K562 (cell line): ENCODE results near the gene ATP5ME. TPM values are rescaled to one million over a fixed set of nuclear protein-coding genes. Genes with fewer than 3 reads are reported as not detected.

ENCODE experiments used
- ATAC-seq: fragments of 200-7000 bp; cut with Tn5 transposase; 3 replicates; pipeline ENCODE4 v1.9.1; 2020; ENCODE audit warnings: moderate library complexity
- BruUV-seq: library from RNA; stranded (reverse); fragments of 400-500 nt; replicated peaks from 2 replicates; lab custom pipeline; 2021; lab: Mats Ljungman, UMichigan
- CTCF ChIA-PET: fragments of 300-600 bp; formaldehyde crosslinking; extraction: SDS; loops from one replicate; lab custom pipeline; 2021; ENCODE audit warnings: low intra/inter-chr PET ratio; lab: Yijun Ruan, JAX
- POLR2A ChIA-PET: fragments of 300-600, 350-650 bp; sonication (Branson Sonifier 250); formaldehyde crosslinking; extraction: SDS; loops from one replicate; lab custom pipeline; 2021; ENCODE audit warnings: antibody characterized with exemption, inconsistent platforms; lab: Yijun Ruan, JAX
- DNase-seq, 4 experiments: peaks; one replicate each; pipeline versions ENCODE4 v3.0.0 to v3.0.0-alpha.2; 2011 to 2018; ENCODE audit warnings: low spot score in 3 of 4, mixed read lengths in 3 of 4; ENCODE audit errors: extremely low read depth in 1 of 4
- FAIRE-seq: peaks from 2 replicates; lab custom pipeline; 2011; peaks lifted over from hg19 to GRCh38; lab: Jason Lieb, UNC
- H2AFZ ChIP-seq: 2 replicates; pipeline ENCODE4 v1.6.0; 2011; ENCODE audit warnings: low read depth, low read length, control low read depth, inconsistent platforms
- H3K27ac ChIP-seq: fragments of 200-600 bp; 3 replicates; pipeline ENCODE4 v1.8.0; 2011; ENCODE audit warnings: low read depth, mild to moderate bottlenecking, control low read depth, inconsistent platforms, low read length, moderate library complexity, mixed read lengths; ENCODE audit errors: extremely low read depth
- H3K27me3 ChIP-seq, 2 experiments: fragments of 300-600 bp in 1 of 2; 2 replicates in 1 of 2; 3 replicates in 1 of 2; pipeline versions ENCODE4 v1.6.0 to v1.8.0; 2011; ENCODE audit warnings: inconsistent platforms in 2 of 2, low read length in 2 of 2, mild to moderate bottlenecking in 1 of 2, mixed read lengths in 1 of 2, moderate library complexity in 1 of 2; ENCODE audit not compliant: control insufficient read depth in 2 of 2, insufficient read depth in 2 of 2
- H3K36me3 ChIP-seq: fragments of 300-600 bp; 3 replicates; pipeline ENCODE4 v1.8.0; 2011; ENCODE audit warnings: mild to moderate bottlenecking, low read length, inconsistent platforms; ENCODE audit not compliant: control insufficient read depth, insufficient read depth
- H3K4me1 ChIP-seq, 2 experiments: fragments of 200-600 bp in 1 of 2; replicated peaks in 1 of 2; 2 replicates in 1 of 2; 3 replicates in 1 of 2; pipeline versions ENCODE4 v1.5.1 to v1.8.0; 2011; ENCODE audit warnings: inconsistent platforms in 2 of 2, low read length in 2 of 2, mild to moderate bottlenecking in 1 of 2, mixed read lengths in 1 of 2, moderate library complexity in 1 of 2; ENCODE audit not compliant: control insufficient read depth in 2 of 2, insufficient read depth in 2 of 2
- H3K4me2 ChIP-seq: 2 replicates; pipeline ENCODE4 v1.6.1; 2011; ENCODE audit warnings: low read length, control low read depth, inconsistent platforms, mixed read lengths; ENCODE audit not compliant: insufficient read depth
- H3K4me3 ChIP-seq: fragments of 200-600 bp; sonication (generic), shearing (Covaris generic); 2 replicates; pipeline ENCODE4 v1.5.1; 2016; ENCODE audit warnings: control low read depth, inconsistent platforms
- H3K79me2 ChIP-seq: fragments of 200-600 bp; 3 replicates; pipeline ENCODE4 v1.8.0; 2011; ENCODE audit warnings: low read length, inconsistent platforms; ENCODE audit not compliant: control insufficient read depth, insufficient read depth
- H3K9ac ChIP-seq, 2 experiments: 2 replicates each; pipeline versions ENCODE4 v1.6.0 to v1.6.1; 2011; ENCODE audit warnings: low read depth in 2 of 2, low read length in 2 of 2, control low read depth in 1 of 2, inconsistent platforms in 1 of 2, mild to moderate bottlenecking in 1 of 2, mixed read lengths in 1 of 2; ENCODE audit not compliant: insufficient read depth in 1 of 2
- H3K9me1 ChIP-seq: one replicate; pipeline ENCODE4 v1.6.0; 2011; ENCODE audit warnings: inconsistent platforms, mild to moderate bottlenecking, low read length, moderate library complexity; ENCODE audit not compliant: control insufficient read depth, insufficient read depth
- H3K9me3 ChIP-seq: replicated peaks from 2 replicates; pipeline ENCODE4 v1.5.1; 2011; ENCODE audit warnings: low read depth, low read length, inconsistent platforms; ENCODE audit not compliant: control insufficient read depth, insufficient read depth
- H4K20me1 ChIP-seq: replicated peaks from 2 replicates; pipeline ENCODE4 v1.6.1; 2011; ENCODE audit warnings: low read length, inconsistent platforms, mixed read lengths; ENCODE audit not compliant: control insufficient read depth, insufficient read depth
- ETS1 ChIP-seq: conservative IDR thresholded peaks from 2 replicates; pipeline ENCODE4 v1.6.1; 2011; ENCODE audit warnings: low read depth, mild to moderate bottlenecking, low read length; ENCODE audit not compliant: control insufficient read depth
- SMAD3 ChIP-seq: fragments of 450-650 bp; formaldehyde crosslinking; conservative IDR thresholded peaks from 2 replicates; pipeline ENCODE4 v1.4.0; 2020; ENCODE audit warnings: mild to moderate bottlenecking
- ZNF395 ChIP-seq: fragments of 200-800 bp; sonication (Bioruptor generic); IDR thresholded peaks from 2 replicates; pipeline ENCODE4 v1.6.1; 2017; ENCODE audit warnings: missing genetic modification characterization, missing compliant biosample characterization
- WGBS: fragments of 100-300 bp; shearing (Covaris generic); methylation state at CpG from one replicate; pipeline ENCODE4 v1.1.6; 2016; ENCODE audit warnings: low coverage, mixed read lengths; ENCODE audit not compliant: insufficient coverage; ENCODE audit errors: missing lambda C conversion rate; 5-methylcytosine and 5-hydroxymethylcytosine counted together
- in situ Hi-C: fragments of 300-500 bp; cut with MboI; formaldehyde crosslinking; loops from 4 replicates; pipeline ENCODE4 v1.15.0; 2018; ENCODE audit warnings: inconsistent platforms, mixed read lengths
- intact Hi-C: fragments of 100-400 bp; cut with micrococcal nuclease; formaldehyde crosslinking; loops from 2 replicates; pipeline ENCODE4 v1.14.2; 2022
- polyA plus RNA-seq, 8 experiments: library from polyadenylated mRNA; depleted of rRNA in 4 of 8; stranded (reverse) in 5 of 8; unstranded in 3 of 8; fragments of >200 nt; fragmentation: Nextera tagmentation in 2 of 8; fragmentation: Illumina TruSeq in 1 of 8; extraction: Ambion mirVana in 2 of 8; extraction: Trizol in 1 of 8; gene quantifications; 2 replicates each; pipeline versions ENCODE4 v1.2.1 to v1.2.3, GENCODE V29; 2011 to 2014; ENCODE audit warnings: inconsistent platforms in 1 of 8, missing spikeins in 1 of 8
- total RNA-seq, 7 experiments: library from RNA; depleted of rRNA in 6 of 7; stranded (reverse); fragments of >200 nt in 6 of 7; fragmentation: Illumina TruSeq in 2 of 7; extraction: Trizol in 2 of 7; gene quantifications; 2 replicates each; pipeline versions ENCODE4 v1.2.1 to v1.2.3, GENCODE V29; 2011 to 2021; ENCODE audit warnings: low replicate concordance in 1 of 7

ATP5ME gene
- total and polyA plus RNA-seq, 9 of the 15 experiments (the other 6 are each of a cell fraction or from before 2014, with no cell fraction given): 509 to 2,480 (median 887) TPM

- intact Hi-C loops: no loop called here
- POLR2A ChIA-PET: interaction anchor here (0.6 to 1.4 kb wide), 3 partner anchors 7 to 290 kb away, joined by 3 read pairs; no protein-coding TSS in a partner anchor
These were observed 29.5 kb upstream of the ATP5ME start for GRCh38 chr4:703336-704197.

More at GRCh38 chr4:703336-704197, 29.5 kb upstream of the ATP5ME start:
- 60% methylated on average over 3 of the region's 10 CpGs for WGBS
- Histone ChIP-seq H3K4me2 (peak overlapping the region; percentile 69), H3K79me2 (peaks cover 24% of the 10 kb centered on the region), H2AFZ (peak overlapping the region; percentile 83; the same call in 1 of the 2 replicates), H3K9me3 (no peaks in the 10 kb centered on the region), H3K4me1 (peaks cover 29 to 86% of the 10 kb centered on the region in 2 experiments; a peak in 4 of 5 replicates), H3K9me1 (peaks cover 4% of the 10 kb centered on the region), H3K27ac (peak overlapping the region; percentile 74), H3K4me3 (no peak overlapping the region), H4K20me1 (no peaks in the 10 kb centered on the region), H3K9ac (peak overlapping the region; percentile 63 to 81), H3K27me3 (no peaks in the 10 kb centered on the region), H3K36me3 (0 out of 3 replicates have a peak, but pooled peaks cover 4% of the 10 kb centered on the region)
- FAIRE-seq (no peak), DNase-seq (no peak), ATAC-seq (no peak)
- TF ChIP-seq ETS1: 0 out of 2 replicates have a peak, but pooled peaks have one; percentile 34
- no peak for TF ChIP-seq ZNF395 (CRISPR knock-in tag)
- no peak for TF ChIP-seq SMAD3 (CRISPR knock-in tag)
- CTCF ChIA-PET: no interaction called here
- no TSS peak for BruUV-seq
- in situ Hi-C loops: no loop called here
